GM23248 (cell line): ENCODE data around the gene KIF3A. TPM values are rescaled to one million over a fixed set of nuclear protein-coding genes. Genes with fewer than 3 reads are reported as not detected.

Experiments
- DNase-seq: peaks from one replicate; pipeline ENCODE4 v3.0.0-alpha.2; 2015
- H2AFZ ChIP-seq: fragments of 200-600 bp; sonication (generic); 2 replicates; pipeline ENCODE4 v1.6.1; 2016; ENCODE audit warnings: antibody characterized with exemption
- H3F3A ChIP-seq: fragments of 200-600 bp; sonication (generic); 2 replicates; pipeline ENCODE4 v1.6.1; 2016; ENCODE audit warnings: mild to moderate bottlenecking, antibody characterized with exemption, mixed run types; ENCODE audit not compliant: insufficient read depth
- H3K27ac ChIP-seq: fragments of 200-600 bp; sonication (generic); 2 replicates; pipeline ENCODE4 v1.5.1; 2016; ENCODE audit warnings: mild to moderate bottlenecking
- H3K27me3 ChIP-seq: fragments of 200-600 bp; sonication (generic); replicated peaks from 2 replicates; pipeline ENCODE4 v1.6.1; 2016; ENCODE audit warnings: mild to moderate bottlenecking; ENCODE audit not compliant: insufficient read depth
- H3K36me3 ChIP-seq: fragments of 200-600 bp; sonication (generic); 2 replicates; pipeline ENCODE4 v1.6.1; 2016; ENCODE audit warnings: low read depth, mild to moderate bottlenecking
- H3K4me1 ChIP-seq: fragments of 200-600 bp; sonication (generic); 2 replicates; pipeline ENCODE4 v1.6.1; 2016; ENCODE audit warnings: mild to moderate bottlenecking; ENCODE audit not compliant: insufficient read depth
- H3K4me2 ChIP-seq: fragments of 200-600 bp; sonication (generic); one replicate; pipeline ENCODE4 v1.6.1; 2016; ENCODE audit warnings: mild to moderate bottlenecking; ENCODE audit not compliant: unreplicated experiment
- H3K4me3 ChIP-seq: fragments of 200-600 bp; sonication (generic); 2 replicates; pipeline ENCODE4 v1.5.1; 2016; ENCODE audit warnings: mild to moderate bottlenecking
- H3K79me2 ChIP-seq: fragments of 200-600 bp; sonication (generic); 2 replicates; pipeline ENCODE4 v1.6.1; 2016; ENCODE audit warnings: mild to moderate bottlenecking; ENCODE audit not compliant: insufficient read depth
- H3K9ac ChIP-seq: fragments of 200-600 bp; sonication (generic); 2 replicates; pipeline ENCODE4 v1.6.1; 2016; ENCODE audit warnings: mild to moderate bottlenecking
- H3K9me2 ChIP-seq: fragments of 200-600 bp; sonication (generic); 2 replicates; pipeline ENCODE4 v1.6.1; 2016; ENCODE audit warnings: mixed run types, mild to moderate bottlenecking, moderate library complexity; ENCODE audit not compliant: insufficient read depth
- H3K9me3 ChIP-seq: fragments of 200-600 bp; sonication (generic); one replicate; pipeline ENCODE4 v1.6.1; 2017; ENCODE audit warnings: low read depth
- H4K20me1 ChIP-seq: fragments of 200-600 bp; sonication (generic); 2 replicates; pipeline ENCODE4 v1.6.0; 2016; ENCODE audit not compliant: insufficient read depth
- EZH2 ChIP-seq: fragments of 200-600 bp; sonication (generic); IDR thresholded peaks from 2 replicates; pipeline ENCODE4 v1.6.1; 2018; ENCODE audit warnings: antibody characterized with exemption, mild to moderate bottlenecking; ENCODE audit not compliant: insufficient read depth, poor library complexity, severe bottlenecking
- EZH2phosphoT487 ChIP-seq: fragments of 200-600 bp; sonication (generic); IDR thresholded peaks from 2 replicates; pipeline ENCODE4 v1.6.1; 2018; ENCODE audit warnings: antibody characterized with exemption, moderate library complexity, mild to moderate bottlenecking, low read depth; ENCODE audit not compliant: insufficient read depth
- WGBS, 2 experiments: methylation state at CpG; one replicate each; pipeline ENCODE4 v1.1.6; 2015 to 2017; ENCODE audit warnings: low lambda C conversion rate in 2 of 2, low coverage in 1 of 2; ENCODE audit errors: missing lambda C conversion rate in 2 of 2; 5-methylcytosine and 5-hydroxymethylcytosine counted together
- in situ Hi-C: fragments of 300-500 bp; cut with MboI; formaldehyde crosslinking; loops from 2 replicates; pipeline ENCODE4 v1.15.0; 2020
- polyA plus RNA-seq: library from polyadenylated mRNA; unstranded; fragments of >200 nt; fragmentation: Nextera tagmentation; extraction: Ambion mirVana; gene quantifications from 2 replicates; pipeline ENCODE4 v1.2.1, GENCODE V29; 2016
- total RNA-seq: library from RNA; depleted of rRNA; stranded (reverse); fragments of >200 nt; shearing (Covaris generic); gene quantifications from 2 replicates; pipeline ENCODE4 v1.2.3, GENCODE V29; 2014

KIF3A gene
- total and polyA plus RNA-seq, 2 experiments from 2014 or later: 6.8 to 18.8 TPM

DNA sequence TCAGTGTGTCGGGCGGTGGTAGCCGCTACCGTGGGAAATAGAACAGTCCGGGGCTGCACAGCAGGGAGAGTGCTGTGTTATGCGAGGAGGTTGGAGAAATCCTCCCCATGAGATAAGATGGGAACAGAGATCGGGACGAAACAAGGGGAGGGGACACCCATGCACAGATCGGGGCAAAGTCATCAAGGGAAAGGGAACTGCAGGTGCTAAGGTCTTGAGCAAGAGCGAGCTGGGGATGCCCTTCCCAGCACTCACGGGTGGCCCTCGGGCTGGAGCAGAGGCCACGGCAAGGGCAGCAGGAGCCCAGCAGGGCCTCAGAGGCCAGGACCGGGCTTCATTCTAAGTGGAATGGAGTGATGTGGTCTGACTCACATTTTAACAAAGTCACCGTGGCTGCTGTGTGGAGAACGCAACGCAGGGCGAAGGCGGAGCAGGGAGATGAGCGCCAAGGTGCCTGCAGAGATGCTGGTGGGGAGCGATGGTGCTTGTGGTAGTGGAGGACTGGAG, 71.7 kb downstream of the KIF3A start:
- Histone ChIP-seq H2AFZ (no peak overlapping the region), H3K36me3 (no peaks in the 10 kb centered on the region), H3K4me1 (no peaks in the 10 kb centered on the region), H3K4me3 (no peak overlapping the region), H3K4me2 (no peak overlapping the region), H3F3A (no peaks in the 10 kb centered on the region), H3K9me3 (no peaks in the 10 kb centered on the region), H3K9me2 (no peaks in the 10 kb centered on the region), H3K9ac (no peak overlapping the region), H4K20me1 (no peaks in the 10 kb centered on the region), H3K27ac (no peak overlapping the region), H3K27me3 (no peaks in the 10 kb centered on the region), H3K79me2 (no peaks in the 10 kb centered on the region)
- WGBS, 2 experiments: 93 to 94% methylated on average over 20 to 21 of the region's 21 CpGs
- DNase-seq: no peak
- in situ Hi-C loops: no loop called here
- TF ChIP-seq EZH2phosphoT487 (no peak), EZH2 (no peak)

DNA sequence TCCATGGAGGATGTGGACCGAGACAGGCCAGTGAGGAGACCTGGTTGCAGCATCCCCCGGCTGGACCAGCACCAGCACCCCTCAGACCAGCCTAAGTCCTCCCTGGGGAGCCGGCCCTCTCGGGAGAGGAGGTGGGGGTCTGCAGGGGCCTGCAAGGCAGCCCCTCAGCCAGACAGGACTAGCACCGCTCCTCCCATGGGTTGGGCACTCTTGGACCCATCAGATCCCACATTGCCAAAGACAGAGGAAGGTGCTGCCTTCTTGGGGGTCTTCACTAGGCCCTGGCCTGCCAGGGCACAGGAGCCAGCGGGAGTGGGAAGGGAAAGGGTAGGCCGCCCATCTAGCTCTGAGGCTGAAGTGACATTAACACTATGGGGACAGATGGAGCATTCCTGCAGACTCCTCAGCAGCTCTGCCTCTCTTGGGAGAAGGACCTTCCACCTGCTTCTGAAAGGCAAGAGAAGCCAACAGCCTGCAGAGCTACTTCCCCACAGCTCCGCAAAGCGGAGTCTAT, 72.6 kb downstream of the KIF3A start:
- no peaks in the 10 kb centered on the region for H3K79me2 ChIP-seq
- no peak overlapping the region for H3K27ac ChIP-seq
- DNase-seq: no peak
- no peaks in the 10 kb centered on the region for H3K9me3 ChIP-seq
- H3K36me3 ChIP-seq: no peaks in the 10 kb centered on the region
- H3K27me3 ChIP-seq: no peaks in the 10 kb centered on the region
- in situ Hi-C loops: no loop called here
- 86 to 90% methylated on average over 9 of the region's 9 CpGs for WGBS, 2 experiments
- no peaks in the 10 kb centered on the region for H3F3A ChIP-seq
- H2AFZ ChIP-seq: no peak overlapping the region
- no peak overlapping the region for H3K9ac ChIP-seq
- H4K20me1 ChIP-seq: no peaks in the 10 kb centered on the region
- no peaks in the 10 kb centered on the region for H3K4me1 ChIP-seq
- no peaks in the 10 kb centered on the region for H3K9me2 ChIP-seq
- TF ChIP-seq EZH2phosphoT487 (no peak), EZH2 (no peak)
- no peak overlapping the region for H3K4me3 ChIP-seq
- H3K4me2 ChIP-seq: no peak overlapping the region

GRCh38 chr5:132663771-132664695, 73.3 kb downstream of the KIF3A start:
- H3K27ac ChIP-seq: no peak overlapping the region
- H2AFZ ChIP-seq: no peak overlapping the region
- no peaks in the 10 kb centered on the region for H3K27me3 ChIP-seq
- H3K4me3 ChIP-seq: no peak overlapping the region
- no peaks in the 10 kb centered on the region for H4K20me1 ChIP-seq
- no peaks in the 10 kb centered on the region for H3K9me3 ChIP-seq
- DNase-seq: no peak
- in situ Hi-C loops: no loop called here
- H3K9ac ChIP-seq: no peak overlapping the region
- H3K4me1 ChIP-seq: no peaks in the 10 kb centered on the region
- no peaks in the 10 kb centered on the region for H3K9me2 ChIP-seq
- 89% methylated on average over 13 of the region's 13 CpGs for WGBS, 2 experiments
- no peak overlapping the region for H3K4me2 ChIP-seq
- TF ChIP-seq EZH2phosphoT487: no peak
- TF ChIP-seq EZH2: no peak
- no peaks in the 10 kb centered on the region for H3F3A ChIP-seq
- H3K79me2 ChIP-seq: no peaks in the 10 kb centered on the region
- no peaks in the 10 kb centered on the region for H3K36me3 ChIP-seq

- H3F3A ChIP-seq: no peaks in the 10 kb centered on the region
- no peak overlapping the region for H3K9ac ChIP-seq
- TF ChIP-seq EZH2 (no peak), EZH2phosphoT487 (no peak)
- 88% methylated on average over 25 of the region's 25 CpGs for WGBS, 2 experiments
- H3K27ac ChIP-seq: no peak overlapping the region
- no peaks in the 10 kb centered on the region for H4K20me1 ChIP-seq
- no peaks in the 10 kb centered on the region for H3K4me1 ChIP-seq
- no peaks in the 10 kb centered on the region for H3K9me3 ChIP-seq
- no peak overlapping the region for H2AFZ ChIP-seq
- H3K4me2 ChIP-seq: no peak overlapping the region
- no peaks in the 10 kb centered on the region for H3K36me3 ChIP-seq
- no peaks in the 10 kb centered on the region for H3K79me2 ChIP-seq
- no peaks in the 10 kb centered on the region for H3K9me2 ChIP-seq
- no peak overlapping the region for H3K4me3 ChIP-seq
- H3K27me3 ChIP-seq: no peaks in the 10 kb centered on the region
- in situ Hi-C loops: no loop called here
- DNase-seq: peak; percentile 24
Observed at GRCh38 chr5:132662925-132663770, 74.2 kb downstream of the KIF3A start.
